ENCODE results near the gene MNT.
A peak's percentile ranks its signal among the peaks of the same experiment; 100 is the strongest.

Gene MNT

DNA sequence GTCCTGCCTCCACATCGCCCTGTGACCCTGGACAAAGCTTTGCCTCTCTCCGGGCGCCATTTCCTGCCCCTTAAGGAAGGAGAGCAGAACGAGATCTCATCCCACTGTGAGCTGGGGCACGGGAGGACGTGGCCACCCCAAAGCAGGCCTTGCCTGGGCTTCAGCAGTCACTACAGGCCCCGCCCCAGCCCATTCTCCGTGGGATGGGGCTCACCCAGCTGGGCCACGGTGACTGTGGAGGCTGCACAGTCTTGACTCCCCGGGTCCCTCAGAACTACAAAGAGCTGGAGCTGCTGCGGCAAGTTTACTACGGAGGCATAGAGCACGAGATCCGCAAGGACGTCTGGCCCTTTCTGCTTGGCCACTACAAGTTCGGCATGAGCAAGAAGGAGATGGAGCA lies 28.2 kb downstream of the MNT start:
- Mint-ChIP-seq H3K27me3 (ENCODE audit: low read depth) (no peaks in the 10 kb centered on the region), H3K9me3 (no peaks in the 10 kb centered on the region), H3K36me3 (ENCODE audit: low read depth) (peaks cover 12% of the 10 kb centered on the region), H3K4me1 (peaks cover 11% of the 10 kb centered on the region), H3K4me3 (no peak overlapping the region), H3K27ac (no peak overlapping the region)
- TF ChIP-seq, protein P1, sequence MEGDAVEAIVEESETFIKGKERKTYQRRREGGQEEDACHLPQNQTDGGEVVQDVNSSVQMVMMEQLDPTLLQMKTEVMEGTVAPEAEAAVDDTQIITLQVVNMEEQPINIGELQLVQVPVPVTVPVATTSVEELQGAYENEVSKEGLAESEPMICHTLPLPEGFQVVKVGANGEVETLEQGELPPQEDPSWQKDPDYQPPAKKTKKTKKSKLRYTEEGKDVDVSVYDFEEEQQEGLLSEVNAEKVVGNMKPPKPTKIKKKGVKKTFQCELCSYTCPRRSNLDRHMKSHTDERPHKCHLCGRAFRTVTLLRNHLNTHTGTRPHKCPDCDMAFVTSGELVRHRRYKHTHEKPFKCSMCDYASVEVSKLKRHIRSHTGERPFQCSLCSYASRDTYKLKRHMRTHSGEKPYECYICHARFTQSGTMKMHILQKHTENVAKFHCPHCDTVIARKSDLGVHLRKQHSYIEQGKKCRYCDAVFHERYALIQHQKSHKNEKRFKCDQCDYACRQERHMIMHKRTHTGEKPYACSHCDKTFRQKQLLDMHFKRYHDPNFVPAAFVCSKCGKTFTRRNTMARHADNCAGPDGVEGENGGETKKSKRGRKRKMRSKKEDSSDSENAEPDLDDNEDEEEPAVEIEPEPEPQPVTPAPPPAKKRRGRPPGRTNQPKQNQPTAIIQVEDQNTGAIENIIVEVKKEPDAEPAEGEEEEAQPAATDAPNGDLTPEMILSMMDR (IDR thresholded peaks at IDR 0.05; ENCODE audit: unreplicated experiment in 3 of 3), result no peak

DNA sequence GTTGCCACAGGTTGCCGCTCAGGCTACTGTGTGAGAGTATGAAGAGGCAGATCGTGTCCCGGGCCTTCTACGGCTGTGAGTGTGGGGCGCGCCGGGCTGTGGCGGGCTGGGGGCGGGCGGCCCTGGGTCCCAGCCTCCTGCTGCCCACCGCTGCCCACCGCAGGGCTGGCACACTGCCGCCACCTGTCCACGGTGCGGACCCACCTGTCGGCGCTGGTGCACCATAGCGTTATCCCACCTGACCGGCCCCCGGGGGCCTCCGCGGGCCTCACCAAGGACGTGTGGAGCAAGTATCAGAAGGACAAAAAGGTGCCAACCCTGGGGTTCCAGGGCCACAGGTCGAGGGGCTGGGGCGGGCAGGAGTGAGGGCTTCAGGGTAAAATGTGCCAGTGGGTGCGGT lies 28.7 kb downstream of the MNT start:
- Mint-ChIP-seq H3K9me3 (no peaks in the 10 kb centered on the region), H3K36me3 (ENCODE audit: low read depth) (peaks cover 9% of the 10 kb centered on the region), H3K27me3 (ENCODE audit: low read depth) (no peaks in the 10 kb centered on the region), H3K4me1 (peaks cover 12% of the 10 kb centered on the region), H3K27ac (no peak overlapping the region), H3K4me3 (no peak overlapping the region)
- TF ChIP-seq, protein P1 (IDR thresholded peaks at IDR 0.05; ENCODE audit: unreplicated experiment in 3 of 3), result no peak

DNA sequence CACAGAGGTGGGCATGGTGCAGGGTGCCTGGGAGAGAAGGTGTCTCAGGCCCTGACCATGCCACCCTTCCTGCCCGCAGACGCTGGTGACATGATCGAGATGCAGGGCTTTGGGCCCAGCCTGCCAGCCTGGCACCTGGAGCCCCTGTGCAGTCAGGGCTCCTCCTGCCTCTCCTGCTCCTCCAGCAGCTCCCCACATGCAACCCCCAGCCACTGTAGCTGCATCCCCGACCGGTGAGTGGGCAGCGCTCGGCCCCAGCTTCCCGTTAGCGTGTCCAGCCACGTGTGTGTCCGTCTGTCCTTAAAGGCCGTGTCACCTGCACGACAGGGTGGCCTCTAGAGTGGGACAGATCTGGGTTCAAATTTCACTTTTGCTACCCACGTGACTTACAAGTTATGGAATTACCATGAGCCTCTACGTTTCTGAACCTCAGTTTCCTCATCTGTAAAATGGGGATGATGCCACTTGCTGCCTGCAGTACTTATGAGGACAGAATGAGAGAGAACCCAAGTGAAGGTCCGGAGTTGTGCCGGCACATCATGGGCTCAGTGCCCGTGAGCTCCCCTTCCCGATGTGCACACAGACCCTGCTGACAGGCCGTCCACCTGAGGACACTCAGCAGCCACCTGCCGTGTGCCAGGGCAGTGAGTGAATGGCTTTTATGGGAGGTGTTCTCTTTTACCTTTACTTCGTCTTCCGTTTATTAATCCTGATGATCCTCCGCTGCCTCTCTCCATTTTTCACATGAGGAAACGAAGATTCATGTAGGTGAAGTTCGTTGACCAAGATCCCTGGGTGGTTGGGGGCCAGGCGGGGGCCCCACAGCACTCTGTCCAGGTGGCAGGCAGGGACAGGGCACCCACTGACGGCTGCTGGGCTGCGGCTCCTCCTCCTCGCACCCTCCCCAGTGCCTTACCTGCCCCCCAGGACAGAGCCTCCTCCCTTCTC lies 29.4 kb downstream of the MNT start:
- H3K27ac Mint-ChIP-seq, result no peak overlapping the region
- H3K4me3 Mint-ChIP-seq, result no peak overlapping the region
- no peaks in the 10 kb centered on the region for H3K9me3 Mint-ChIP-seq
- H3K4me1 Mint-ChIP-seq, result peaks cover 19% of the 10 kb centered on the region
- H3K27me3 Mint-ChIP-seq (ENCODE audit: low read depth), result no peaks in the 10 kb centered on the region
- H3K36me3 Mint-ChIP-seq (ENCODE audit: low read depth), result peaks cover 9% of the 10 kb centered on the region
- TF ChIP-seq, protein P1 (IDR thresholded peaks at IDR 0.05; ENCODE audit: unreplicated experiment in 3 of 3), result no peak

DNA sequence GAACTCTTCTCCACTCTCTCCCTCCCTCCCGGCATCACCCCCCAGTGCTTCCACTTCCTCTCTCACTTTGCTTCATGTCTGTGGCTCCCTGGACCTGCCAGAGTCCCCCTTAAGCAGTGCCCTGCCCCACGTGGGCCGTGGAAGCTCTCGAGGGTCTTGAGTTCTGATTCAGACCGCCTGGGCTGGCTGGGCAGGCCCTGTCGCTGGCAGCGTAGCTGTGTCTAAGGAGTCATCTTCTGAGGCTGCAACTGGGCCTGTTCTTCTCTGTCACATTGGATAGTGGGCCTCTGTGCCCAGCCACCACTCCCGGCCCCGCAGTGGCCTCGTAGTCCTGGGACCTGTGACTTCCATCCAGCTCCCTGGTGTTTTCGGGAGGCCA lies 30.7 kb downstream of the MNT start:
- Mint-ChIP-seq H3K36me3 (ENCODE audit: low read depth) (peaks cover 9% of the 10 kb centered on the region), H3K4me3 (no peak overlapping the region), H3K9me3 (no peaks in the 10 kb centered on the region), H3K27ac (peak overlapping the region in 1 of 3 experiments; percentile 48), H3K4me1 (peaks cover 21% of the 10 kb centered on the region), H3K27me3 (ENCODE audit: low read depth) (no peaks in the 10 kb centered on the region)
- TF ChIP-seq, protein P1 (IDR thresholded peaks at IDR 0.05; ENCODE audit: unreplicated experiment in 3 of 3), result no peak

DNA sequence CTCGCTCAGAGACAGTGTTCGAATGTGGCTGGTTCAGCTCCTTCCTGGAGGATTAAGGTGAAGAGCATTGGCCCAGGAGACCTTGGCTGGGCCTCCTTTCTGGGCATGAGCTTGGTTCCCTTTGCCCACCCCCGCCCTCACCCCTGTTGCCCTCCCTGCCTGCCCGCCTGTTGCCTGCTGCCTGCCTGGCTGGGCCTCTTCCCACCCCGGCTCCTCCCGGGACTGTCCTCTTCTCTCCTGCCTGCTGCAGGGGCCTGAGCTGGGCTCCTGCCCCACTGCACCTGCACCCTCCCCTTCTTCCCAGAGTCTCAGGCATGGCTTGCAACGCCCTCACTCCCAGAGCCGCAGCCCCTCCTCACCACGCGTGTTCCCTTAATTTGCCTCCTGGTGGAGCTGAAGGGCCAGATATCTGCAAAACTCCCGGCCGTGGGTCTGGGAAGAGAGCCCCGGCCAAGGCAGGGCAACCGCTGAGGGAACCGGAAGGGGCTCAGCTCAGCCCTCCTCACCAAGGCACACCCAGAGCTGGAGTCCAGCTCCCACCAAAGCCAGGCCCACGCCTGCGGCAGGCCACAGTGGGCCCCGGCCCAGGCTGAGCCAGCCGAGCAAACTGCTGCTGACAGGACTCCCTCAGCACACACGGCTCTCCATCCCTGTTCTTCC lies 31.2 kb downstream of the MNT start:
- Mint-ChIP-seq H3K27me3 (ENCODE audit: low read depth) (no peaks in the 10 kb centered on the region), H3K36me3 (ENCODE audit: low read depth) (peaks cover 5% of the 10 kb centered on the region), H3K27ac (peak overlapping the region in 2 of 3 experiments; percentile 31 to 48), H3K9me3 (no peaks in the 10 kb centered on the region), H3K4me3 (no peak overlapping the region), H3K4me1 (peaks cover 21% of the 10 kb centered on the region)
- TF ChIP-seq, protein P1 (IDR thresholded peaks at IDR 0.05; ENCODE audit: unreplicated experiment in 3 of 3), result peak in 1 of 3 experiments; percentile 22

All from nephron (organoid).